GM23338 (cell line): ENCODE results near the gene STEEP1. TPM values are rescaled to one million over a fixed set of nuclear protein-coding genes. Genes with fewer than 3 reads are reported as not detected.

ENCODE experiments used
- ATAC-seq: fragments of 200-7000 bp; cut with Tn5 transposase; 3 replicates; pipeline ENCODE4 v1.9.1; 2020
- DNase-seq: peaks from one replicate; pipeline ENCODE4 v3.0.0-alpha.2; 2015; ENCODE audit warnings: low spot score
- H2AFZ ChIP-seq: fragments of 200-600 bp; sonication (generic); 2 replicates; pipeline ENCODE4 v1.8.0; 2016; ENCODE audit warnings: antibody characterized with exemption, mild to moderate bottlenecking, moderate library complexity
- H3F3A ChIP-seq: fragments of 200-600 bp; sonication (generic); replicated peaks from 2 replicates; pipeline ENCODE4 v1.8.0; 2017; ENCODE audit warnings: antibody characterized with exemption, mixed run types, low read depth
- H3K27ac ChIP-seq: fragments of 200-600 bp; sonication (generic); 2 replicates; pipeline ENCODE4 v1.6.1; 2016; ENCODE audit warnings: low read depth
- H3K27me3 ChIP-seq: fragments of 200-600 bp; sonication (generic); 2 replicates; pipeline ENCODE4 v1.8.0; 2016; ENCODE audit warnings: mild to moderate bottlenecking, mixed run types, moderate library complexity; ENCODE audit not compliant: insufficient read depth
- H3K36me3 ChIP-seq: fragments of 200-600 bp; sonication (generic); 2 replicates; pipeline ENCODE4 v1.8.0; 2016; ENCODE audit warnings: mild to moderate bottlenecking; ENCODE audit not compliant: insufficient read depth
- H3K4me1 ChIP-seq: fragments of 200-600 bp; sonication (generic); 2 replicates; pipeline ENCODE4 v1.8.0; 2016; ENCODE audit warnings: mild to moderate bottlenecking, moderate library complexity; ENCODE audit not compliant: insufficient read depth
- H3K4me2 ChIP-seq: fragments of 200-600 bp; sonication (generic); 2 replicates; pipeline ENCODE4 v1.7.1; 2017; ENCODE audit warnings: mixed run types
- H3K4me3 ChIP-seq: fragments of 200-600 bp; sonication (generic); 2 replicates; pipeline ENCODE4 v1.6.1; 2016; ENCODE audit warnings: mixed run types
- H3K79me2 ChIP-seq: fragments of 200-600 bp; sonication (generic); replicated peaks from 2 replicates; pipeline ENCODE4 v1.8.0; 2017; ENCODE audit warnings: mild to moderate bottlenecking; ENCODE audit not compliant: insufficient read depth
- H3K9me2 ChIP-seq: fragments of 200-600 bp; sonication (generic); 2 replicates; pipeline ENCODE4 v1.8.0; 2017; ENCODE audit not compliant: insufficient read depth
- H4K20me1 ChIP-seq: fragments of 200-600 bp; sonication (generic); replicated peaks from 2 replicates; pipeline ENCODE4 v1.8.0; 2017; ENCODE audit warnings: mild to moderate bottlenecking; ENCODE audit not compliant: insufficient read depth
- H3K27ac Mint-ChIP-seq: 2 replicates; pipeline ENCODE4 v1.8.0; 2020; ENCODE audit warnings: inconsistent platforms, mild to moderate bottlenecking, moderate library complexity, mixed read lengths
- H3K27me3 Mint-ChIP-seq: 3 replicates; pipeline ENCODE4 v1.8.0; 2022; ENCODE audit warnings: low read depth, mild to moderate bottlenecking, moderate library complexity, mixed read lengths, inconsistent platforms; ENCODE audit not compliant: insufficient read depth, poor library complexity
- H3K36me3 Mint-ChIP-seq: 3 replicates; pipeline ENCODE4 v1.8.0; 2021; ENCODE audit warnings: low read depth, mild to moderate bottlenecking, inconsistent platforms, moderate library complexity, mixed read lengths
- H3K4me1 Mint-ChIP-seq: 3 replicates; pipeline ENCODE4 v1.8.0; 2020; ENCODE audit warnings: mild to moderate bottlenecking, inconsistent platforms, mixed read lengths
- H3K4me3 Mint-ChIP-seq: 3 replicates; pipeline ENCODE4 v1.8.0; 2021; ENCODE audit warnings: moderate library complexity, mild to moderate bottlenecking, inconsistent platforms, mixed read lengths
- H3K9me3 Mint-ChIP-seq: 3 replicates; pipeline ENCODE4 v1.8.0; 2020; ENCODE audit warnings: moderate library complexity, mild to moderate bottlenecking, inconsistent platforms, mixed read lengths
- CREB1 ChIP-seq: fragments of 250-450 bp; sonication (Bioruptor Pico); IDR thresholded peaks from 2 replicates; pipeline ENCODE4 v1.5.0; 2020; ENCODE audit warnings: low read depth, mild to moderate bottlenecking, moderate library complexity
- EZH2 ChIP-seq: fragments of 200-600 bp; sonication (generic); IDR thresholded peaks from one replicate; pipeline ENCODE4 v1.8.0; 2017; ENCODE audit warnings: antibody characterized with exemption, mild to moderate bottlenecking, low read depth; ENCODE audit not compliant: unreplicated experiment
- EZH2phosphoT487 ChIP-seq: fragments of 200-600 bp; sonication (generic); IDR thresholded peaks from one replicate; pipeline ENCODE4 v1.8.1; 2018; ENCODE audit warnings: antibody characterized with exemption; ENCODE audit not compliant: unreplicated experiment
- JUNB ChIP-seq: IDR thresholded peaks from one replicate; pipeline ENCODE4 v1.6.1; 2016; ENCODE audit warnings: antibody characterized with exemption; ENCODE audit not compliant: unreplicated experiment
- STAT1 ChIP-seq: IDR thresholded peaks from one replicate; pipeline ENCODE4 v1.6.1; 2016; ENCODE audit warnings: antibody characterized with exemption; ENCODE audit not compliant: unreplicated experiment
- ZNF114 ChIP-seq: fragments of 250-450 bp; sonication (Bioruptor Pico); IDR thresholded peaks from 2 replicates; pipeline ENCODE4 v1.5.0; 2020; ENCODE audit warnings: mild to moderate bottlenecking, moderate library complexity
- ZNF331 ChIP-seq: fragments of 250-450 bp; sonication (Bioruptor Pico); IDR thresholded peaks from 2 replicates; pipeline ENCODE4 v1.5.0; 2020; ENCODE audit warnings: low read depth, mild to moderate bottlenecking, moderate library complexity
- polyA plus RNA-seq: library from polyadenylated mRNA; unstranded; fragments of >200 nt; fragmentation: Nextera tagmentation; extraction: Ambion mirVana; gene quantifications from 2 replicates; pipeline ENCODE4 v1.2.1, GENCODE V29; 2016
- total RNA-seq: library from RNA; depleted of rRNA; stranded (reverse); fragments of >200 nt; shearing (Covaris generic); gene quantifications from 2 replicates; pipeline ENCODE4 v1.2.3, GENCODE V29; 2014
- TF ChIP-seq, protein P1 (sequence below): IDR thresholded peaks from one replicate; pipeline ENCODE4 v1.6.1; 2018; ENCODE audit warnings: antibody characterized with exemption; ENCODE audit not compliant: unreplicated experiment
- TF ChIP-seq, protein P2 (sequence below): IDR thresholded peaks from 2 replicates; pipeline ENCODE4 v1.6.1; 2016; ENCODE audit warnings: antibody characterized with exemption
- TF ChIP-seq, protein P3 (sequence below), 2 experiments: fragments of 200-600 bp in 1 of 2; sonication (generic) in 1 of 2; conservative IDR thresholded peaks; 2 replicates each; pipeline versions ENCODE4 v1.5.1 to v1.6.1; 2016 to 2017; ENCODE audit warnings: antibody characterized with exemption in 2 of 2, low read depth in 2 of 2, mild to moderate bottlenecking in 2 of 2, moderate library complexity in 1 of 2

Gene STEEP1
- total and polyA plus RNA-seq, 2 experiments from 2014 or later: 16.6 to 42.3 TPM

DNA sequence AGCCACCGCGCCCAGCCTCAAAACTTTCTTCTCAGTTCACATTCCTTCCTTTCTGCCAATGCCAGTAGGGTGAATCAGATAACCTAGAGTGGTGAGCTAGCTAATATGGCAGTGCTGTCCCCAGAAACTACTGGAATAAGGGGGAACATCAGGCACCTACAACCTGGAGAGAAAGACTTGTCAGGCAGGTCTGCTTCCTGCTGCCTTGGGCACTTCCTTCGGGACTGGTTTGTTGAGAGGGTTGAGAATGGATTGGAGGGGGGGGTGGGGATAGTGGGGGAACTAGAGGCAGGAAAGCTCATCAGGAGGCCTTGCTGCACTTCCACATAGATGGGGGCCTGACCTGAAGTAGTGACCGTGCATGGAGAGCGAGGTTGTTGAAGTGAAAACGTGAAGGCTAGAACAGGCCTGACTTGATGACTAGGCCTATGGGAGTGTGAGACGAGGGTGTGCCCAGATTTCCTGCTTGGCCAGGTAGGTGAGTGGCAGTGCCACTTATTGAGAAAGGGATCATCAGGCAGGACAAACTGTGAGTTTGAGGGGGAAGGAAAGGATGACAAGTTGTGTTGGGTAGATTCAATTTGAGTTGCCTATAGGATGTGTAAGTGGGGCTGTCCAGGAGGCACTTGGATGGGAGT, 63.6 kb downstream of the STEEP1 start:
- Histone ChIP-seq H3K27me3 (no peaks in the 10 kb centered on the region), H3F3A (no peaks in the 10 kb centered on the region), H3K27ac (no peak overlapping the region), H4K20me1 (no peaks in the 10 kb centered on the region), H3K4me1 (no peaks in the 10 kb centered on the region), H3K79me2 (no peaks in the 10 kb centered on the region), H2AFZ (no peak overlapping the region), H3K36me3 (no peaks in the 10 kb centered on the region), H3K9me2 (no peaks in the 10 kb centered on the region), H3K4me2 (no peak overlapping the region), H3K4me3 (no peak overlapping the region)
- DNase-seq (no peak), ATAC-seq (no peak)
- H3K4me1 Mint-ChIP-seq: peaks cover 3% of the 10 kb centered on the region; the same call in 1 of the 3 replicates
- no peaks in the 10 kb centered on the region for H3K9me3 Mint-ChIP-seq
- peaks cover 8% of the 10 kb centered on the region for H3K27me3 Mint-ChIP-seq
- no peak overlapping the region for H3K4me3 Mint-ChIP-seq
- H3K27ac Mint-ChIP-seq: no peak overlapping the region
- TF ChIP-seq EZH2phosphoT487 (no peak), ZNF331 (CRISPR knock-in tag) (no peak), ZNF114 (no peak), STAT1 (no peak), CREB1 (CRISPR knock-in tag) (no peak), EZH2 (no peak), JUNB (no peak)
- TF ChIP-seq, protein P1, sequence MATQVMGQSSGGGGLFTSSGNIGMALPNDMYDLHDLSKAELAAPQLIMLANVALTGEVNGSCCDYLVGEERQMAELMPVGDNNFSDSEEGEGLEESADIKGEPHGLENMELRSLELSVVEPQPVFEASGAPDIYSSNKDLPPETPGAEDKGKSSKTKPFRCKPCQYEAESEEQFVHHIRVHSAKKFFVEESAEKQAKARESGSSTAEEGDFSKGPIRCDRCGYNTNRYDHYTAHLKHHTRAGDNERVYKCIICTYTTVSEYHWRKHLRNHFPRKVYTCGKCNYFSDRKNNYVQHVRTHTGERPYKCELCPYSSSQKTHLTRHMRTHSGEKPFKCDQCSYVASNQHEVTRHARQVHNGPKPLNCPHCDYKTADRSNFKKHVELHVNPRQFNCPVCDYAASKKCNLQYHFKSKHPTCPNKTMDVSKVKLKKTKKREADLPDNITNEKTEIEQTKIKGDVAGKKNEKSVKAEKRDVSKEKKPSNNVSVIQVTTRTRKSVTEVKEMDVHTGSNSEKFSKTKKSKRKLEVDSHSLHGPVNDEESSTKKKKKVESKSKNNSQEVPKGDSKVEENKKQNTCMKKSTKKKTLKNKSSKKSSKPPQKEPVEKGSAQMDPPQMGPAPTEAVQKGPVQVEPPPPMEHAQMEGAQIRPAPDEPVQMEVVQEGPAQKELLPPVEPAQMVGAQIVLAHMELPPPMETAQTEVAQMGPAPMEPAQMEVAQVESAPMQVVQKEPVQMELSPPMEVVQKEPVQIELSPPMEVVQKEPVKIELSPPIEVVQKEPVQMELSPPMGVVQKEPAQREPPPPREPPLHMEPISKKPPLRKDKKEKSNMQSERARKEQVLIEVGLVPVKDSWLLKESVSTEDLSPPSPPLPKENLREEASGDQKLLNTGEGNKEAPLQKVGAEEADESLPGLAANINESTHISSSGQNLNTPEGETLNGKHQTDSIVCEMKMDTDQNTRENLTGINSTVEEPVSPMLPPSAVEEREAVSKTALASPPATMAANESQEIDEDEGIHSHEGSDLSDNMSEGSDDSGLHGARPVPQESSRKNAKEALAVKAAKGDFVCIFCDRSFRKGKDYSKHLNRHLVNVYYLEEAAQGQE: no peak
- TF ChIP-seq, protein P2, sequence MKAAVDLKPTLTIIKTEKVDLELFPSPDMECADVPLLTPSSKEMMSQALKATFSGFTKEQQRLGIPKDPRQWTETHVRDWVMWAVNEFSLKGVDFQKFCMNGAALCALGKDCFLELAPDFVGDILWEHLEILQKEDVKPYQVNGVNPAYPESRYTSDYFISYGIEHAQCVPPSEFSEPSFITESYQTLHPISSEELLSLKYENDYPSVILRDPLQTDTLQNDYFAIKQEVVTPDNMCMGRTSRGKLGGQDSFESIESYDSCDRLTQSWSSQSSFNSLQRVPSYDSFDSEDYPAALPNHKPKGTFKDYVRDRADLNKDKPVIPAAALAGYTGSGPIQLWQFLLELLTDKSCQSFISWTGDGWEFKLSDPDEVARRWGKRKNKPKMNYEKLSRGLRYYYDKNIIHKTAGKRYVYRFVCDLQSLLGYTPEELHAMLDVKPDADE: no peak
- TF ChIP-seq, protein P3, sequence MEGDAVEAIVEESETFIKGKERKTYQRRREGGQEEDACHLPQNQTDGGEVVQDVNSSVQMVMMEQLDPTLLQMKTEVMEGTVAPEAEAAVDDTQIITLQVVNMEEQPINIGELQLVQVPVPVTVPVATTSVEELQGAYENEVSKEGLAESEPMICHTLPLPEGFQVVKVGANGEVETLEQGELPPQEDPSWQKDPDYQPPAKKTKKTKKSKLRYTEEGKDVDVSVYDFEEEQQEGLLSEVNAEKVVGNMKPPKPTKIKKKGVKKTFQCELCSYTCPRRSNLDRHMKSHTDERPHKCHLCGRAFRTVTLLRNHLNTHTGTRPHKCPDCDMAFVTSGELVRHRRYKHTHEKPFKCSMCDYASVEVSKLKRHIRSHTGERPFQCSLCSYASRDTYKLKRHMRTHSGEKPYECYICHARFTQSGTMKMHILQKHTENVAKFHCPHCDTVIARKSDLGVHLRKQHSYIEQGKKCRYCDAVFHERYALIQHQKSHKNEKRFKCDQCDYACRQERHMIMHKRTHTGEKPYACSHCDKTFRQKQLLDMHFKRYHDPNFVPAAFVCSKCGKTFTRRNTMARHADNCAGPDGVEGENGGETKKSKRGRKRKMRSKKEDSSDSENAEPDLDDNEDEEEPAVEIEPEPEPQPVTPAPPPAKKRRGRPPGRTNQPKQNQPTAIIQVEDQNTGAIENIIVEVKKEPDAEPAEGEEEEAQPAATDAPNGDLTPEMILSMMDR (conservative IDR thresholded peaks at IDR 0.05; ENCODE audit: low read depth in 2 of 2): no peak
- no peaks in the 10 kb centered on the region for H3K36me3 Mint-ChIP-seq
